ENCODE measurements around the gene TRMT6.

The TRMT6 gene

GRCh38 chr20:5950271-5951031 is at the start of gene TRMT6, which contains the start of gene MCM8:
TRMT6 (minus strand) TSS chr20:5950533; CDS start chr20:5950405, 128 bp downstream.
MCM8 (plus strand) TSS chr20:5950652; CDS start chr20:5952016, 1,364 bp downstream.
- Histone ChIP-seq H3K27me3 (no peaks in the 10 kb centered on the region), H3K36me3 (peaks cover 10 to 44% (median 19%) of the 10 kb centered on the region in 3 donors), H3K27ac (peak within 1 kb of the TSS; percentile 74 to 75), H3K9me3 (no peaks in the 10 kb centered on the region), H3K4me1 (peaks cover 0 to 25% (median 19%) of the 10 kb centered on the region in 4 donors), H3K4me3 (peak within 1 kb of the TSS; percentile 63 to 91)
- no peak for TF ChIP-seq CTCF (IDR thresholded peaks at IDR 0.05)
- DNase-seq = peak; percentile 97
- intact Hi-C loops (cut with DNase I; ENCODE audit: low total_unique reads) = no loop called here

GRCh38 chr20:5999783-6000182 is 49.5 kb upstream of the TRMT6 start:
- intact Hi-C loops (cut with DNase I; ENCODE audit: low total_unique reads) = no loop called here
- H3K27ac ChIP-seq = no peak overlapping the region
- TF ChIP-seq CTCF (IDR thresholded peaks at IDR 0.05) = no peak

GRCh38 chr20:5996765-5997164 is 46.4 kb upstream of the TRMT6 start:
- H3K4me3 ChIP-seq = no peak overlapping the region
- no peaks in the 10 kb centered on the region for H3K27me3 ChIP-seq
- intact Hi-C loops (cut with DNase I; ENCODE audit: low total_unique reads) = no loop called here
- DNase-seq = no peak
- H3K9me3 ChIP-seq = no peaks in the 10 kb centered on the region
- H3K27ac ChIP-seq = no peak overlapping the region
- H3K4me1 ChIP-seq = no peaks in the 10 kb centered on the region
- TF ChIP-seq CTCF (IDR thresholded peaks at IDR 0.05) = no peak
- peaks cover 0 to 22% (median 5%) of the 10 kb centered on the region in 3 donors for H3K36me3 ChIP-seq

More at GRCh38 chr20:5999783-6000182, 49.5 kb upstream of the TRMT6 start:
- Histone ChIP-seq H3K36me3 (peaks cover 0 to 11% (median 5%) of the 10 kb centered on the region in 3 donors), H3K27me3 (no peaks in the 10 kb centered on the region), H3K4me1 (peaks cover 0 to 3% (median 0%) of the 10 kb centered on the region in 4 donors), H3K4me3 (no peak overlapping the region), H3K9me3 (no peaks in the 10 kb centered on the region)
- DNase-seq = no peak

- no peak for DNase-seq
- Histone ChIP-seq H3K36me3 (peaks cover 5 to 56% (median 21%) of the 10 kb centered on the region in 3 donors), H3K4me1 (no peaks in the 10 kb centered on the region), H3K27ac (no peak overlapping the region), H3K4me3 (no peak overlapping the region), H3K9me3 (no peaks in the 10 kb centered on the region), H3K27me3 (no peaks in the 10 kb centered on the region)
- intact Hi-C loops (cut with DNase I; ENCODE audit: low total_unique reads) = no loop called here
- TF ChIP-seq CTCF (IDR thresholded peaks at IDR 0.05) = no peak
These were observed 41.5 kb upstream of the TRMT6 start for GRCh38 chr20:5991623-5992441.

GRCh38 chr20:5990946-5991345 is 40.6 kb upstream of the TRMT6 start:
- no peak for TF ChIP-seq CTCF (IDR thresholded peaks at IDR 0.05)
- H3K4me1 ChIP-seq = no peaks in the 10 kb centered on the region
- no peak for DNase-seq
- H3K27me3 ChIP-seq = no peaks in the 10 kb centered on the region
- no peak overlapping the region for H3K27ac ChIP-seq
- H3K4me3 ChIP-seq = no peak overlapping the region
- intact Hi-C loops (cut with DNase I; ENCODE audit: low total_unique reads) = no loop called here
- H3K36me3 ChIP-seq = peaks cover 5 to 64% (median 22%) of the 10 kb centered on the region in 3 donors
- H3K9me3 ChIP-seq = no peaks in the 10 kb centered on the region
